ENCODE measurements around the gene LIMD2.

Gene LIMD2

DNA sequence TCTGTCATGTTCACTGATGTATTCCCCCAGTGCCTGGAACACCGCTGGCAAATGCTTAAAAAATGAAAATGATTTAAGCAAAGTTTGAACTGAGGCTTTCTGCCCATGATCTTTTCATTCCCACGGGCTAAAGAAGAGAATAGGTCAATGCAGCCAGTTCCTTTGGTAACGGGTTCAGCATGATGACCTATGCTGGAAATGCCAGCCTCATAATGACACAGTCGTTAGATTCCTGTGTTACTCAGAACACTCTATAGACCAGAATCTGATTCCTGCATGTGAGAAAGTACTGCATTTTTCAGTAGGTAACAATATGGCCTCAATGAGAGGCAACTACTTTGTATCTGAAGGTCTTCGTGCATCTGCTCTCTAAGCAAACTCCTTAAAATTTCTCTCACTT, 19.1 kb upstream of the LIMD2 start:
- in situ Hi-C loops (cut with MboI; ENCODE audit: low pct_unique_long_range_greater_than_20kb, low sequenced_read_pairs, unreplicated experiment): no loop called here
- TF ChIP-seq, protein P1, sequence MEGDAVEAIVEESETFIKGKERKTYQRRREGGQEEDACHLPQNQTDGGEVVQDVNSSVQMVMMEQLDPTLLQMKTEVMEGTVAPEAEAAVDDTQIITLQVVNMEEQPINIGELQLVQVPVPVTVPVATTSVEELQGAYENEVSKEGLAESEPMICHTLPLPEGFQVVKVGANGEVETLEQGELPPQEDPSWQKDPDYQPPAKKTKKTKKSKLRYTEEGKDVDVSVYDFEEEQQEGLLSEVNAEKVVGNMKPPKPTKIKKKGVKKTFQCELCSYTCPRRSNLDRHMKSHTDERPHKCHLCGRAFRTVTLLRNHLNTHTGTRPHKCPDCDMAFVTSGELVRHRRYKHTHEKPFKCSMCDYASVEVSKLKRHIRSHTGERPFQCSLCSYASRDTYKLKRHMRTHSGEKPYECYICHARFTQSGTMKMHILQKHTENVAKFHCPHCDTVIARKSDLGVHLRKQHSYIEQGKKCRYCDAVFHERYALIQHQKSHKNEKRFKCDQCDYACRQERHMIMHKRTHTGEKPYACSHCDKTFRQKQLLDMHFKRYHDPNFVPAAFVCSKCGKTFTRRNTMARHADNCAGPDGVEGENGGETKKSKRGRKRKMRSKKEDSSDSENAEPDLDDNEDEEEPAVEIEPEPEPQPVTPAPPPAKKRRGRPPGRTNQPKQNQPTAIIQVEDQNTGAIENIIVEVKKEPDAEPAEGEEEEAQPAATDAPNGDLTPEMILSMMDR (IDR thresholded peaks at IDR 0.05; ENCODE audit: extremely low read depth, insufficient read depth, missing control alignments): no peak
- no peak for DNase-seq (ENCODE audit: low spot score)

DNA sequence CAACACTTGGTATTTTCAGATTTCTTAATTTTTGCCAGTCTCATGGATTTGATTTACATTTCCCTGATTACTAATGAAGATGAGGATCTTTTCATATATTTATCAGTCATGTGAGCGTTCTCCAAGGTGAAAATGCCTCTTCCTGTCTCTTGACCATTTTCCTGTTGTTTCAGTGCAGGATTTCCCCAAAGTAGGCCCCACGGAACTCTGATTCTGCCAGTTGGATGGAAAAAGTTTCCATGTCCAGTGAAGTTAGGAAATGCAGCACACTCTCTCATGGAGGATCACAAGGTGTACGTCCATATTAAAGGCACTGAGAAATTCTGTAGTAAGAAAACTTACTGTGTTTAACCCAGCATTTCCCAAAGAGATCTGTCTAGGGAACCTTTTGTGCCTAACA, 16.5 kb upstream of the LIMD2 start:
- in situ Hi-C loops (cut with MboI; ENCODE audit: low pct_unique_long_range_greater_than_20kb, low sequenced_read_pairs, unreplicated experiment): no loop called here
- TF ChIP-seq, protein P1 (IDR thresholded peaks at IDR 0.05; ENCODE audit: extremely low read depth, insufficient read depth, missing control alignments): no peak
- no peak for DNase-seq (ENCODE audit: low spot score)

DNA sequence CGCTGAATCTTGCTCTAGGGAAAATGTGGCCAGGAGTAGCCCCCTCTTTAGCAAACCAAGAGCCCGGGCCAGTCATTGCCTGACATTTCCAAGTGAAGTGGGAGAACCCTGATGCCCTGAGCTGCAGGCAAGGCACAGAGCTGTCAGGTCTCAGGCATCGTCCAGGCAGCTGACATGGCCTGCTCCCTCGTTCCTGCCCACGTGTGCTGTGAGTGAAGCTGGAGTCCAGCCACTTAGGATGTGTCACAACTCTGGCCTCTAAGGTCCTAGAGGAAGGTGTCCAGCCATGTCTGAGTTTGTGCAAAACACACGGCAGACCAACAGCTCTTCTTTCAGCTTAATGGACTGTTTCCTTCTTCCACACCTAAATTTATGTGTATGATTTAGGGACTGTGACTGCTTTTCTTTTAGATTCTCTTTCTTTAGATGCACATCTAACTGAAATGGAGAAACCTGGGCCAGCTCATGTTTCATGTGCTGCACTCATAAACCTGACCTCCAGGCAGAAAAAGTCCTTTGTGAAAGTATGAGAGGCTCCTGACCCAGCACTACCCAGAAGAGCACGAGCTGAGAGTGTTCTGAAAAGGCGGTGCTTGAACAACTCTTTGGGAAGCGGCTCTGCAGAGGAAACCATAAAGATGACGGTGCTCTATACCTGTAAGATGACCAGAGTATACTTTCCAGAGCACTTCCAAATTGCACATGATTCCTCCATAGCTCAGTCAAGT, 14.8 kb upstream of the LIMD2 start:
- in situ Hi-C loops (cut with MboI; ENCODE audit: low pct_unique_long_range_greater_than_20kb, low sequenced_read_pairs, unreplicated experiment): no loop called here
- DNase-seq (ENCODE audit: low spot score): no peak
- TF ChIP-seq, protein P1 (IDR thresholded peaks at IDR 0.05; ENCODE audit: extremely low read depth, insufficient read depth, missing control alignments): no peak

- TF ChIP-seq, protein P1 (IDR thresholded peaks at IDR 0.05; ENCODE audit: extremely low read depth, insufficient read depth, missing control alignments): no peak
- DNase-seq (ENCODE audit: low spot score): no peak
- in situ Hi-C loops (cut with MboI; ENCODE audit: low pct_unique_long_range_greater_than_20kb, low sequenced_read_pairs, unreplicated experiment): no loop called here
Measured at GRCh38 chr17:63709110-63709509, 9.2 kb upstream of the LIMD2 start.

DNA sequence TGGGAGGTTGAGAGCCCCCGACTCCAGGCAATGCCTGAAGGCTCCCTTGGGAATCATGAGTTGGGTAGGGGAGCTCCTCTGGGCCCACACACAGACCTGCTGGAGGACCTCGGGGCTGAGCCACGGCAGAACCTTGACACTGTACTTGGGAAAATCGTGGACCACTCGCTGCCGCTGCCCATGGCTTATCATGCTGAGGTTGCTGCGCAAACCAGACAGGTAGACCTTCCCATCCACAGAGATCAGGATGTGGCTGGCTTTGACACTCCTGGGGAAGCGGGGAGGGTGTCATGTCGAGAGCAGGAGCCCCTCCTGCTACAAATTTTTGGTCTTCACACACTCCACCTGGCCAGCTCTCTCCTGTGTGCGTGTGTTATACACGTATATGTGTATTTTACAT, 7.2 kb upstream of the LIMD2 start:
- TF ChIP-seq, protein P1 (IDR thresholded peaks at IDR 0.05; ENCODE audit: extremely low read depth, insufficient read depth, missing control alignments): no peak
- no peak for DNase-seq (ENCODE audit: low spot score)
- in situ Hi-C loops (cut with MboI; ENCODE audit: low pct_unique_long_range_greater_than_20kb, low sequenced_read_pairs, unreplicated experiment): no loop called here

DNA sequence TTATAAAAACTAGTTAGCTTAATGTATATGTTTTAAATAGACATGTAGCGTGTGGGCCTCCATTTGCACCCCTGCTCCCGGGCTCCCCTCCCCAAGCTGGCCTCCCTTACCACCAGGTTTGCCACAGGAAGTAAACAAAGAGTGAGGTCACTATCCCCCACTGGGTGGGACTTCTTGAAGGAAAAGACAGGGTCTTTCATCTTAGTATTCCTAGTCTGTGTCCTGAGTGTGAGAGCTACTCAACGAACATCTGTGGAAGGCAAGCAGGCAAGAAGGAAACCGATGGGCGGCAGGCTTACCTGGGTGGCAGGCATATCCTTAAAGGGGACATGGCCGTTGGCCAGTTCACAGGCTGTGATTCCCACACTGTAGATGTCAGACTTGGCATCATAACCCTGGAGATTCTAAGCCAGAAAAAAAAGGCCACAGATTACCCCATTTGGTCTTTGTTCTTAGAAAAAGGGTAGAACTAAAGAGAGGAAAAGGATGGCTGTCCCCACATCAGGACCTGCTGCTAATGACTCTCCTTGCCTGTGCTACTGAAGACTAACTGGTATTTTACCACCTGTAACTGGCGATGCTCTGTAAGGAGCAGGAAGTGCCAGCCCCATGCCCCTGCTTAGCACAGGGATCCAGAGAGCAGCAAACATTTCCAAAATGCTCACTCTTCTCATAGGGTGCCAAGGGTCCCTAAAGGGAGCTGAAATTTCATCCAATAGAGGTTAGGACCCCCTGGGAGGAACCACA, 6.6 kb upstream of the LIMD2 start:
- in situ Hi-C loops (cut with MboI; ENCODE audit: low pct_unique_long_range_greater_than_20kb, low sequenced_read_pairs, unreplicated experiment): no loop called here
- DNase-seq (ENCODE audit: low spot score): no peak
- TF ChIP-seq, protein P1 (IDR thresholded peaks at IDR 0.05; ENCODE audit: extremely low read depth, insufficient read depth, missing control alignments): no peak

All from GM13977 (cell line).